HG03064 (cell line): Measurements from ENCODE around the gene HOXC10.

ENCODE experiments used
- ATAC-seq: cut with Tn5 transposase; IDR thresholded peaks from one replicate; pipeline ENCODE4 v1.9.1; 2021; ENCODE audit warnings: low read depth; ENCODE audit not compliant: unreplicated experiment

HOXC10 gene

GRCh38 chr12:53975479-53976152 is 9.3 kb upstream of the HOXC10 start:
- ATAC-seq: no peak

- no peak for ATAC-seq
Measured at GRCh38 chr12:53976172-53976822, 8.6 kb upstream of the HOXC10 start.

GRCh38 chr12:53976823-53977595 is 7.9 kb upstream of the HOXC10 start:
- ATAC-seq: no peak

GRCh38 chr12:53977596-53978445 is 7.1 kb upstream of the HOXC10 start:
- no peak for ATAC-seq

- no peak for ATAC-seq
Measured at GRCh38 chr12:53978477-53979356, 6.2 kb upstream of the HOXC10 start.

GRCh38 chr12:53980104-53980801 is 4.7 kb upstream of the HOXC10 start:
- ATAC-seq: no peak

- ATAC-seq: no peak
Measured at GRCh38 chr12:53980802-53981496, 4.0 kb upstream of the HOXC10 start.

- ATAC-seq: no peak
Measured at GRCh38 chr12:53981634-53982565, 3.0 kb upstream of the HOXC10 start.

- ATAC-seq: no peak
Measured at GRCh38 chr12:53982648-53983567, 2.0 kb upstream of the HOXC10 start.

GRCh38 chr12:53983568-53983949 is 1.4 kb upstream of the HOXC10 start:
- ATAC-seq: no peak

- ATAC-seq: no peak
Measured at GRCh38 chr12:53983950-53984572, 885 bp upstream of the HOXC10 start.

- ATAC-seq: no peak
Measured at GRCh38 chr12:53985692-53985993, 697 bp downstream of the HOXC10 start.

GRCh38 chr12:53985994-53986685 is 1.2 kb downstream of the HOXC10 start:
- ATAC-seq: no peak

GRCh38 chr12:53986686-53987483 is 1.9 kb downstream of the HOXC10 start:
- ATAC-seq: no peak

GRCh38 chr12:53987787-53988230 is 2.9 kb downstream of the HOXC10 start:
- ATAC-seq: no peak
